WERI-Rb-1 (cell line): Measurements from ENCODE around the gene ZFYVE28.

ENCODE experiments used
- DNase-seq: peaks from one replicate; pipeline ENCODE4 v3.0.0-alpha.2; 2020
- H3K27ac ChIP-seq: fragments of 250-450 bp; sonication (Bioruptor Pico); 2 replicates; pipeline ENCODE4 v1.5.1; 2020; ENCODE audit warnings: mild to moderate bottlenecking, moderate library complexity
- H3K27me3 ChIP-seq: fragments of 250-450 bp; sonication (Bioruptor Pico); 2 replicates; pipeline ENCODE4 v1.5.1; 2021; ENCODE audit warnings: mild to moderate bottlenecking, low read depth, moderate library complexity; ENCODE audit not compliant: insufficient read depth, severe bottlenecking
- H3K36me3 ChIP-seq: fragments of 250-450 bp; sonication (Bioruptor Pico); 2 replicates; pipeline ENCODE4 v1.5.1; 2020; ENCODE audit warnings: mild to moderate bottlenecking, moderate library complexity
- H3K4me3 ChIP-seq: 2 replicates; pipeline ENCODE4 v1.5.1; 2011; ENCODE audit warnings: low read depth, mild to moderate bottlenecking, control low read depth, low read length
- H3K9me3 ChIP-seq: fragments of 250-450 bp; sonication (Bioruptor Pico); 2 replicates; pipeline ENCODE4 v1.5.1; 2021; ENCODE audit warnings: mild to moderate bottlenecking, moderate library complexity; ENCODE audit not compliant: severe bottlenecking
- CTCF ChIP-seq: IDR thresholded peaks from 2 replicates; pipeline ENCODE4 v1.5.1; 2011; ENCODE audit warnings: low read depth, mild to moderate bottlenecking, control low read depth, inconsistent platforms, low read length

Gene ZFYVE28

GRCh38 chr4:2268357-2269205 lies 149.9 kb downstream of the ZFYVE28 start:
- DNase-seq: no peak
- no peak overlapping the region for H3K4me3 ChIP-seq
- H3K9me3 ChIP-seq: no peaks in the 10 kb centered on the region
- no peak overlapping the region for H3K27ac ChIP-seq
- no peaks in the 10 kb centered on the region for H3K36me3 ChIP-seq
- no peaks in the 10 kb centered on the region for H3K27me3 ChIP-seq
- no peak for TF ChIP-seq CTCF

GRCh38 chr4:2267841-2268240 lies 150.6 kb downstream of the ZFYVE28 start:
- H3K9me3 ChIP-seq: no peaks in the 10 kb centered on the region
- no peak for DNase-seq
- no peak overlapping the region for H3K27ac ChIP-seq
- no peak for TF ChIP-seq CTCF
- H3K36me3 ChIP-seq: no peaks in the 10 kb centered on the region
- H3K27me3 ChIP-seq: no peaks in the 10 kb centered on the region
- no peak overlapping the region for H3K4me3 ChIP-seq

GRCh38 chr4:2267320-2267811 lies 151.1 kb downstream of the ZFYVE28 start:
- Histone ChIP-seq H3K9me3 (no peaks in the 10 kb centered on the region), H3K27ac (no peak overlapping the region), H3K4me3 (no peak overlapping the region), H3K36me3 (no peaks in the 10 kb centered on the region), H3K27me3 (no peaks in the 10 kb centered on the region)
- TF ChIP-seq CTCF: no peak
- no peak for DNase-seq

- Histone ChIP-seq H3K27ac (no peak overlapping the region), H3K36me3 (no peaks in the 10 kb centered on the region), H3K4me3 (no peak overlapping the region), H3K9me3 (no peaks in the 10 kb centered on the region), H3K27me3 (no peaks in the 10 kb centered on the region)
- no peak for TF ChIP-seq CTCF
- no peak for DNase-seq
Measured at GRCh38 chr4:2266821-2267220, 151.6 kb downstream of the ZFYVE28 start.

- no peaks in the 10 kb centered on the region for H3K9me3 ChIP-seq
- H3K27ac ChIP-seq: no peak overlapping the region
- no peaks in the 10 kb centered on the region for H3K27me3 ChIP-seq
- no peaks in the 10 kb centered on the region for H3K36me3 ChIP-seq
- no peak overlapping the region for H3K4me3 ChIP-seq
- no peak for DNase-seq
- TF ChIP-seq CTCF: no peak
Measured at GRCh38 chr4:2266181-2266580, 152.3 kb downstream of the ZFYVE28 start.
